GOT3 (cell line): ENCODE results near the gene THOC6.

Experiments used
- DNase-seq: peaks from one replicate; lab custom pipeline; 2025; ENCODE audit warnings: mixed read lengths; lab: John Stamatoyannopoulos, UW

THOC6 gene

GRCh38 chr16:2991566-2992261 lies 32.1 kb upstream of the THOC6 start:
- DNase-seq = no peak

GRCh38 chr16:2992383-2993081 lies 31.3 kb upstream of the THOC6 start:
- DNase-seq = no peak

GRCh38 chr16:2996298-2996697 lies 27.5 kb upstream of the THOC6 start:
- no peak for DNase-seq

- no peak for DNase-seq
Observed at GRCh38 chr16:2999929-3000328, 23.9 kb upstream of the THOC6 start.

GRCh38 chr16:3000540-3000939 lies 23.3 kb upstream of the THOC6 start:
- DNase-seq = no peak

GRCh38 chr16:3001316-3001715 lies 22.5 kb upstream of the THOC6 start:
- DNase-seq = no peak

GRCh38 chr16:3003582-3004270 lies 20.1 kb upstream of the THOC6 start:
- DNase-seq = peak; percentile 61

- no peak for DNase-seq
Observed at GRCh38 chr16:3004319-3004718, 19.5 kb upstream of the THOC6 start.

- no peak for DNase-seq
Observed at GRCh38 chr16:3004781-3005284, 19.0 kb upstream of the THOC6 start.

GRCh38 chr16:3007059-3007956 lies 16.5 kb upstream of the THOC6 start:
- no peak for DNase-seq

- DNase-seq = no peak
Observed at GRCh38 chr16:3007957-3008689, 15.7 kb upstream of the THOC6 start.

GRCh38 chr16:3008690-3009037 lies 15.2 kb upstream of the THOC6 start:
- no peak for DNase-seq

- DNase-seq = no peak
Observed at GRCh38 chr16:3009568-3010390, 14.1 kb upstream of the THOC6 start.

- DNase-seq = no peak
Observed at GRCh38 chr16:3010510-3010909, 13.3 kb upstream of the THOC6 start.

- no peak for DNase-seq
Observed at GRCh38 chr16:3012246-3012645, 11.6 kb upstream of the THOC6 start.

GRCh38 chr16:3012828-3013420 lies 10.9 kb upstream of the THOC6 start, which contains the start of gene CLDN9:
Gene CLDN9 (plus strand): TSS chr16:3012923. CDS start chr16:3013363, 440 bp downstream.
- no peak for DNase-seq

- no peak for DNase-seq
Observed at GRCh38 chr16:3013491-3013951, 10.3 kb upstream of the THOC6 start.

GRCh38 chr16:3013998-3014690 lies 9.7 kb upstream of the THOC6 start:
- no peak for DNase-seq

- no peak for DNase-seq
Observed at GRCh38 chr16:3014971-3015370, 8.9 kb upstream of the THOC6 start.
